Ammon's horn (tissue), 1 donor: ENCODE data around the gene COPE.
"Not testable (repeated sequence)": the region's sequence is repeated elsewhere in the genome, so short reads cannot be mapped to it uniquely, and the experiment has no call there.

Experiments
- DNase-seq: peaks from one replicate; pipeline ENCODE4 v3.0.0-alpha.2; 2016; ENCODE audit warnings: low spot score

COPE gene

DNA sequence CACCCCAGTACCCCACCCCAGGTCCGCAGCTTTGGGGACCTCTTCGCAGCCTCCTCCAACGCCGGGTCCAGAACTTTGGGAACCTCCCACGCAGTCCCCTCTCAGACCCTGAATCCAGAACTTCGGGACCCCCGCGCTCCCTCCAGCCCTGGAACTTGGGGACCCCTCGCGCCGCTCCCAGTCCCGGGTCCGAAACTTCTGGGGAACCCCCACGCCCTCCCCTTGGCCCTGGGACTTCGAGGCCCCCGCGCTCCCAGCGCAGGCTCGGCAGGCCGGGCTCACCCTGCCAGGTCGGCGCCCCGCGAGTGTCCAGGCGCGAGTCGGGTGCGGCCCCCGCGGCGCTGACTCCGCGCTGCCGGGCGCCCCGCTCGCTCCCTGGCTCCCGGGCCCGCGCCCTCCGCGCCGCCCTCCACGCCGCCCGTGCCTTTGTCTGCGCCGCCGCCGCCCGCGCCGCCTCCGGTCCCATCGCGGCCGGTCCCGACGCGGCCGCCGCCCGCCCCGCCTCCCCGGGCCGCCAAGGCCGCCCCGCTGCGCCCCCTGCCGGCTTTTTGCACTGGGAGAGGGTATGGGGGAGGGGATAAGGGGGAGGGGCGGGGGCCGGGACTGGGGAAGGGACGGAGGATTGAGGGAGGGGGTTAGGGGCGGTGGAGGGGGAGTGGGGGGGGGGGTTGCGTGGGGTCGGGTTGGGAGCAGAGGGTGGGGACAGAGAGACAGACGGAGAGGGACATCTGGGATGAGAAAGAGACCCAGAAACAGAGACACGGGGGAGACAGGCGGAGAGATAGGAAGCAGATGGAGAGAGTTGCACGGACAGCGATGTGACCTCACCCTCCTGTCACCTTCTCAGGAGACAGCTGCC lies 21.8 kb upstream of the COPE start, which contains the start of gene HOMER3:
Gene HOMER3 (minus strand): TSS at position 449 of the 859 bp plus-strand sequence. CDS start 2,235 bp downstream, outside the sequence.
- DNase-seq: peak; percentile 62

DNA sequence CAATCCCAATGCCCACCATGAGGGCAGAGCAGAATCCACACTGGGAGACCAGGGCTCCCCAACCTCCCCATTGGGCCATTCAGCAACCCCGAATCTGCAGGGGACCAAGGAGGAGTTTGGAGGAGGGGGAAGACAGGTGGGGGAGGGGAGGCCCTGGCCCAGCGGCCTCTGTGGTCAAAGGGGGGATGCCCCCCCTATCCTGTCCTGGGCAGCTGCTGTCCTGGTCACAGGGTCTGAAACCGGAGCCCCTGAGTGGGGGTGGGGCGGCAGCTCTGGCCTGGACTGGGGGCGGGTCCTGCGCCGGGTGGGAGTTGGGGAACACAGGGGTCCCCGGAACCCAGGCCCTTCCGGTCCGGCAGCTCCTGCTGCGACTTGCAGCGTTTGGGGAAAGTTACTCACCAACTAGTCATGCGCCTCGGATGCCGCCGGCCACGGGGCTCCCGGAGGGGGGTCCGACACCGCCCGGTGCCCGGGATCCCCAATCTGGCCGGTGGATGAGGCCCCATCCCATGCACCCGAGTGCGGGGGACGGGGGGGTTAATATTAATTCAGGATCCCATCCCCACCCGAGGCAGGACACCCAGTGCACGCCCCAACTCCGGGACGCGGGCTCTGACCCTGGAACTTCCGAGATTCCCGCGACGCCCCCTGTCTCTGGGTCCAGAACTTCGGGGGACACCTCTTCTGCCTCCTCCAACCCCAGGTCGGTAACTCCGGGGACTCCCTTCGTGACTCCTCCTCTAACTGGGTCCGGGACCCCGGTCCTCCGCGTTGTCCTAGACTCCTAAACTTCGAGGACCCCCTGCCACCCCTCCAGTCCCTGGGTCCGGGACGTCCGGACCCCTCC lies 21.0 kb upstream of the COPE start:
- peak; percentile 29 for DNase-seq

DNA sequence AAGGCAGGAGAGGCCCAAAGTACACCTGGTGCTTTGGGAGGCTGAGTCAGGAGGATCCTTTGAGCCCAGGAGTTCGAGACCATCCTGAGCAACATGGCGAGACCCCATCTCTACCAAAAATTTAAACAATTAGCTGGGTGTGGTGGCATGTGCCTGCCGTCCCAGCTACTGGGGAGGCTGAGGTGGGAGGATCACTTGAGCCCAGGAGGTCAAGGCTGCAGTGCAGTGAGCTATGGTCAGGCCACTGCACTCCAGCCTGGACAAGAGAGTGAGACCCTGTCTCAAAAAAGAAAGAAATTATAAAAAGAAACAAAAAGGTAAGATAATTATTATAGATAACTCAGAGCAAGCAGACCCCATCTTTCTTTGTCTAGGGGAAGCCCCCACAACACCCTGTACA lies 20.0 kb upstream of the COPE start:
- DNase-seq: no peak

DNA sequence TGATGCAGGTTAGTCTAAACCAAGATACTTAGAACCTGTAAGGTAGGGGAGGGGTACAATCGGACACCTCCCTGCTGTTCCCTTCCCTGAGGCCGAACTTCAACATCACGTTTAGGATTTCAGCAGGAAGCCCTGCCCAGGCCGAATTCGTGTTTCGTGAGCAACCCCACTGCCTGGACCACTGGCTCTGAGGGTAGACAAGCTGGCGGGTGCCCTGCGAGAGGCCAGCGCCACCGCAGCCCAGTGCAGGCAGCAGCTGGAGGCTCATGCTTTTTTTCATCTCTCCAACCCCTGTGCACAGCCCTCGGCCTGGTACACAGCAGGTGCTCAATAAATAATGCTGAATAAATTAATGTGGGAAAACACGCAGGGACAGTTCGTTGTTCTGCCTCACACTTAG lies 14.1 kb upstream of the COPE start:
- DNase-seq: no peak

DNA sequence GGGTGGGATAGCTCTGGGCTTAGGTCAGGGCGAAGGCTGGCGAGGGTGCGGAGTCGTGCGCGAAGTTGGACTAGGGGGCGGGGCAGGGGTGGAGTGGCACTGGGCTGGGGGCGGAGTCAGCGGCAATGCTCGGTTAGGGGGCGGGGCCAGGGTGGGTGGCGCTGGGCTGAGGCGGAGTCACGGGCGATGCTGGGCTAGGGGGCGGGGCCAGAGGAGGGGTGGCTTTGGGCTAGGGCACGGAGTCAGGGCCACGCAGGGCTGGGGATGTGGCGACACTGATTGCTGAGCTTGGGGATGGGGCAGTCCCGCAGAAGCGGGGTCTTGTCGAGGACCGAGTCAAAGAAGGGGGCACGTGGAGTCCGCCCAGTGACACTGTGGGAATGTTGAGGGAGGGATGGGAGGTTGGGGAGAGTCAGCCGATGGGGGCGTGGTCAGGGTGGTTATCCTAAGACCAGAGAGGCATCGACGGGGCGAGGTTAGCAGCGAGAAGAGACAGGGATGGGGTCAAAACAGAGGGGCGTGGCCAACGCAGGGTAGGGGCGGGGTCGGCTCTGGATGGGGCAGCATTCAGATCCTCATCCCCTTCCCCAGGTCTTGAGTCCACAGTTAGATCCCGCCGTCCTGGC lies 13.1 kb upstream of the COPE start:
- peak; percentile 74 for DNase-seq

DNA sequence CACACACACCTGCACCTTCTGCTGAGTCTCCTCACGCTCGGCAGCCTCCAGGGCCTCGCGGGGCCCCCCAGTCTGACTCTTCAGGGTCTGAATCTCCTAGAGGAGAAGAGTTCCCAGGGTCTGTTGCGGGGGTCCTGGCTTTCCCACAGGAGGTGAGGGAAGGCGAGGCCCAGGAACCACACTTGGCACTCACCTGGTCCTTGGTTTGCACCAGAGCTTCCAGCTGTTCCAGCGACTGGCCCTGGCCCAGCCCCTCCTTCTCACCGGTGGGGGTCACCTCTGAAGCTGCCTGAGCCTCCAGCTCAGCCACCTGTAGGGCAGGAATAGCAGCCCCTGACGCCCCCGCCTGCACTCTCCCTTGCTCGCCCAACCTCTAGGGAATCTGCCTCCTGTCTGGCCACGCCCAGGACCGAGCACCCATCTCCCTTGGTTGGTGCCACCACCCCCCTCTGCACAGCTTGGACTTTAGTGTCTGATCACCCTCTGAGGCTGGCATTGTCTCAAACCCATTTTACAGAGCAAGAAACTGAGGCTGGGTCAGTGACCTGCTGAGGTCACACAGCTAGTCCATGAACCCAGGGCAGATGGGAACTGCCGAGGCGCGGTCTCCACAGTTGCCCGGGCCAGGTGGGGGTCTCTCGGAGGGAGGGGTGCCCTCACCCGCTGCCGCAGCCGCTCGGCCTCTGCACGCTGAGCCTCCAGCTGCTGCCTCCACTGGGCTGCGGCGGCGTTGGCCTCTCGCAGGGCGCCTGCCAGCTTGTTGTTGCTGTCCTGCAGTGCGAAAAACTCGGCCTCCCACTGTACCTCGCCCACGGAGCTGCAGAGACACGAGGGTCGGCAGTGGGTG lies 12.4 kb upstream of the COPE start:
- no peak for DNase-seq

- DNase-seq: no peak
Observed at GRCh38 chr19:18929311-18929710, 10.1 kb upstream of the COPE start.

GRCh38 chr19:18928018-18928805 lies 9.0 kb upstream of the COPE start:
- no peak for DNase-seq

DNA sequence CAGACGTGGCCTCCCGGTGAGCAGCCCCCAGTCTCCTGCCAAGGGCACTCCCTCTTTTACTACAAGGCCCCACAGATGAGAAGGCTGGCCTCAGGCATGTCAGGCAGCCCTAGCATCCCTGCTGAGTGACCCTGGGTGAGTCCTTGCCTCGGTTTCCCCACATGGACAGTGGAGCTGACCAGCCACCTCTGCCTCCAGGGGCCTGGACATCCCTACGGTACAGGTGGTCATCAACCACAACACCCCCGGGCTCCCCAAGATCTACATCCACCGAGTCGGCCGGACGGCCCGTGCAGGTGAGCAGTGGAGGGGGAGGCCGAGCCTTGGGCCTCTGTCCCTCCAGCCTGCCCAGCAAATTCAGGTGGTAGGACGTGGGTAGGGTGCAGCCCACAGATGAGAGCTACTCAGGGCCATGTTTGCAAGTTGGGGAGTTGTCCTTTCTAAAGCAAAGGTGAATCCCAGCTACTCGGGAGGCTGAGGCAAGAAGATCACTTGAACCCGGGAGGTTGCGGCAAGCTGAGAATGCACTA lies 5.6 kb upstream of the COPE start:
- DNase-seq: no peak

DNA sequence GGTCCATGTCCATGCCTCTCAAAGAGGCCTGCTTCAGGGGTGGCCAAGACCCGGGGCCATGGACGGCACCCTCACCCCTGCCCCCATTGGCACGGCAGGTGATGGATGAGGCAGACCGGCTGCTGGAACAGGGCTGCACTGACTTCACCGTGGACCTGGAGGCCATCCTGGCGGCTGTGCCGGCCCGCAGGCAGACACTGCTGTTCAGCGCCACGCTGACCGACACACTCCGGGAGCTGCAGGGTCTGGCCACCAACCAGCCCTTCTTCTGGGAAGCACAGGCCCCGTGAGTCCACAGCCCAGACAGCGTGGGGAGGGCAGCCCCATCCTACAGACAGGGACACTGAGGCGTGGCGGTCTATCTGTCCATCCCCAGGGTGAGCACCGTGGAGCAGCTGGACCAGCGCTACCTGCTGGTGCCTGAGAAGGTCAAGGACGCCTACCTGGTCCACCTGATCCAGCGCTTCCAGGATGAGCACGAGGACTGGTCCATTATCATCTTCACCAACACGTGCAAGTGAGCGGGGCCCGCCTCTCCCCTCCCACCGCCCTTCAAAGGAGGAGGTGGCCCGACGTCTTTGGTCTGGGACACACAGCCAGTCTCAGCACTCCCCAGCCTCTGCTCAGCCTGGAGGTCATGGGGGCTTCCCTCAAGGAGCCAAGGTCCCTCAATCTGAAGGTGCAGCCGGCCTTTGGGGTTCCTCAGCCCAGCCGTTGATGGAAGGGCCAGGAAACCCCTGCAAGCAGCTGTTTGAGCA lies 3.2 kb upstream of the COPE start:
- DNase-seq: no peak

GRCh38 chr19:18921593-18921992 lies 2.4 kb upstream of the COPE start:
- DNase-seq: no peak

- DNase-seq: no peak
Observed at GRCh38 chr19:18920400-18920799, 1.2 kb upstream of the COPE start.

DNA sequence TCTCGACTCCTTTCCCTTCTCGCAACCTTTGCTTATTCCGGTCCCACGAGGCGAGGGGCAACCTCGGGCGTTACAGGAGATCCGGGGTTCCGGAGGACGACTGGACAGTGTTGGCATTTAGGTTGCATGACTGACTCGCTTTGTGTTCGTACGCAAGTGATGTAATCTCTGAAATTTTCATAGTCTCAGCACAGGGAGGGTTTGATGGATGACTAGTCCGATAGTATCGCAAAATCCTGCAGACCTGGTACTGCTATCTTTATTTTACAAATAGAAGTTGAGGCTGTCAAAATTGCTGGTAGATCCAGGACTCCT lies 670 bp upstream of the COPE start:
- DNase-seq: no peak

- not testable (repeated sequence) for DNase-seq
Observed at GRCh38 chr19:18917593-18917992, 1.6 kb downstream of the COPE start.

DNA sequence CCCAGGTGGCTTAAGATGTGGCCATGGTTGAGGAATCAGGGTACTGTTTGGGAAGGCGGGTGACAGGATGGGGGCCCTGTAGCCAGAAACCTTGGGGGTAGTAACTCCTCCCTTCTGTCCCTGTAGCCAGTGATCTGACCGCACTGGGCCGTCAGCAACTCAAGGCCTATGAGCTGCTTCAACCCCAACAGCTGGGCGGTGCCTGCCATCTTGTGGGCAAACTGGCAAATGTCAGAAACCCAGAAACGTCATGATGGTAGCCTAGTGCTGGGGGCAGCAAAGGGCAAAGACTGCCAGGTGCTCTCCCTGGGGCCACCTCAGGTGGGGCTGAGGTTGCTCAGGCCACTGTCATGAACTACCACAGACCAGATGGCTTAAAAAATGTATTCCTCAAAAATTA lies 3.5 kb downstream of the COPE start:
- DNase-seq: peak; percentile 89

DNA sequence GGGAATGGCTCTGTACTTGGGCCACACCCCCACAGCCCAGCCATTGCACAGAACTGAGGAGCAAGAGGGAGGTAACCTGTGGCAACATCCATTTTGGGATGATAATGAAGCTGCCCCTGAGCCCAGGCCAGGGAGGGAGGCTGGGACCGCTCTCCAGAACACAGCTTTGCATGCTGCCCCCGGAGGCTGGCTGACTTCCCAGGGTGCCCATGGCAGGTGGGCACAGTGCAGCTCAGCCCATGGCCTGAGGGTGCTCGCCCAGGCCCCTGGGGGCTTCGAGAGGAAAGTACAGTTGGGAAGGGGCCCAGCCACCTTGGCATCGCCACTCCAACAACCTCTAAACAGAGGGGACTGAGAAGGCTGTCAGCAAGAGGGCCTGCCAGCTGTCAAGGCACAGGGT lies 5.7 kb downstream of the COPE start:
- DNase-seq: no peak

- no peak for DNase-seq
Observed at GRCh38 chr19:18912933-18913332, 6.3 kb downstream of the COPE start.

- DNase-seq: no peak
Observed at GRCh38 chr19:18910801-18911436, 8.3 kb downstream of the COPE start.

DNA sequence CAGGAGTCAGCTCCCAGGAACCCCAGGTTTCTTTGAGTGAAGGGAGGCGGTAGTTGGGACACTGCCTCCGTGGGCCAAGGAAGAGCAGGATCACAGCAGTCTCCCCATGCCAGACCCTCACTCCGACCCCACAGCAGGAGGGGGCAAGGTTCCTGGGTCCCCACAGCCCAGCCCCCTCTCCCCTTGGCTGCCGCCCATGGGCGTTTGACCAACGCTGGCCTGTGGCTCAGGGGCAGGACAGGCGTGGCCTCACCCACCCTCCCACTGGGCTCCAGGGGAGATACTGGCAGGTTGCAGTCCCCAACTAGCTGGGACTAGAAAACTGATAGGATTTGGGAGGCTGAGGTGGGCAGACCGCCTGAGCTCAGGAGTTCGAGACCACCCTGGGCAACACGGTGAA lies 9.2 kb downstream of the COPE start:
- no peak for DNase-seq
